ENCODE results near the gene TRAF1.

Gene TRAF1

DNA sequence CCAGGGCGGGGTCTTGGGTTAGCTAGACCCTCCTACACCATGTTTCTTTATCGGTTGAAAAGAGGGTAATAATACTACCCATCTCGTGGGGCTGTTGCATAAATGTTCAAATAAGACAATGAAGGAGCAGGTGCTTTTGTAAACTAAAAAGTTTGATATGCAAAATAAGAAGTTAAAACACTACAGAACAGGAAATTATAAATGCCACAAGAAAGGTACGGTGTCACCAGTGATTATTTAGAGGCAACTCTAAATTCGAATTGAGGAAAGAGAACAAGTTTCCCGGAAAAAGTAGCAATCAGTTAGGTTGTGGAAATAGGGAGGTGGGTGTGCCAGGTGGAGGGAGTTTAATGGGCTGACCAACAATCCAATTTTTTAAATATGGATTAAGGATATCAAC is 47.1 kb downstream of the TRAF1 start:
- DNase-seq (ENCODE audit: low read depth), result no peak
- H3K4me3 ChIP-seq (ENCODE audit: low read depth, low read length), result no peak overlapping the region
- TF ChIP-seq, protein P1, sequence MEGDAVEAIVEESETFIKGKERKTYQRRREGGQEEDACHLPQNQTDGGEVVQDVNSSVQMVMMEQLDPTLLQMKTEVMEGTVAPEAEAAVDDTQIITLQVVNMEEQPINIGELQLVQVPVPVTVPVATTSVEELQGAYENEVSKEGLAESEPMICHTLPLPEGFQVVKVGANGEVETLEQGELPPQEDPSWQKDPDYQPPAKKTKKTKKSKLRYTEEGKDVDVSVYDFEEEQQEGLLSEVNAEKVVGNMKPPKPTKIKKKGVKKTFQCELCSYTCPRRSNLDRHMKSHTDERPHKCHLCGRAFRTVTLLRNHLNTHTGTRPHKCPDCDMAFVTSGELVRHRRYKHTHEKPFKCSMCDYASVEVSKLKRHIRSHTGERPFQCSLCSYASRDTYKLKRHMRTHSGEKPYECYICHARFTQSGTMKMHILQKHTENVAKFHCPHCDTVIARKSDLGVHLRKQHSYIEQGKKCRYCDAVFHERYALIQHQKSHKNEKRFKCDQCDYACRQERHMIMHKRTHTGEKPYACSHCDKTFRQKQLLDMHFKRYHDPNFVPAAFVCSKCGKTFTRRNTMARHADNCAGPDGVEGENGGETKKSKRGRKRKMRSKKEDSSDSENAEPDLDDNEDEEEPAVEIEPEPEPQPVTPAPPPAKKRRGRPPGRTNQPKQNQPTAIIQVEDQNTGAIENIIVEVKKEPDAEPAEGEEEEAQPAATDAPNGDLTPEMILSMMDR (IDR thresholded peaks at IDR 0.05; ENCODE audit: low read depth, low read length), result no peak
- TF ChIP-seq, protein P2, sequence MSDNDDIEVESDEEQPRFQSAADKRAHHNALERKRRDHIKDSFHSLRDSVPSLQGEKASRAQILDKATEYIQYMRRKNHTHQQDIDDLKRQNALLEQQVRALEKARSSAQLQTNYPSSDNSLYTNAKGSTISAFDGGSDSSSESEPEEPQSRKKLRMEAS (IDR thresholded peaks at IDR 0.05; ENCODE audit: low read depth, low read length), result no peak
- no peak for TF ChIP-seq POLR2A (IDR thresholded peaks at IDR 0.05; ENCODE audit: extremely low read depth, insufficient read length)
- TF ChIP-seq MYC (IDR thresholded peaks at IDR 0.05; ENCODE audit: low read depth, low read length), result no peak

DNA sequence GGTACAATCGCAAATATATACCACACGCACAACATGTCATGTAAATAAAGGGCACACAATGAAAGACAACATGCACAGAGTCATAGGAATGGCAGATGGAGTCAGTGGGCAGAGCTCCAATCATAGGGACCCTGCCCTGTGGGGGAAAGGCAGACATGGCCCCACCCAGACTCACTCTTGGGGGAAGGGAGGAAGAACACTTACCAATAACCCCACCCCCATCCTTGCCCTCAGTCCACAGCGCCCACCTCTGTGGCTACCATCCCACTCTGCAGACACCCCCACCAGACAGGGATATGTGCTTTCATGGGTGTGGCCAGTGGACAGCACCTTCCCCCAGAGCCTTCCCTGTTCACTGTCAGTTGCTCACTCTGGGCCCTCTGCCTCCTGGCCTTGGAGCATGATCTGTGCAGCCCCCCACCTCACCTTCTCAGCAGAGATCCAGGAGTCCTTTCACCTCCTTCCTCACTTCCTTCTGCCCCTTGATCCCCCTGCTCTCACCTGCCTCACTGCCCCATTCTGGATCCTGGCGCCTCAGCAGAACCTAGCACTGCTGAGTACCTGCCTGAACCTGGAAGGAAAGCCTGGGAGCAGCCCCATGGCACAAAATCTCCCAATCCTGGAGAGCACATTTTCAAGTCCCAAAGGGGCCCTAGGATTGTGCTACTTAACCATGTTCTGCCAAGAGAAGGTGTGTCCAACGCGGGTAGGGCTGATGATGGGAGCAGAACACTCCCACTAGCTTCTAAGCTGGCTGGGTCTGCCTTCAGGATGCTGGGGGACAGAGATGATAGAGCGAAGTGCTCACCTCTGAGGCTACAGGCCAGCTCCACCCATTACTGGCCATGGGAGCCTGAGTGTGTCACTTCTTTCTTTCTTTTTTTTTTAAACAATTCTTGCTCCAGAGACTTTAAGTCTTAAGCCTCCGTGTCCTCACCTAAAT is 48.1 kb downstream of the TRAF1 start:
- TF ChIP-seq, protein P2 (IDR thresholded peaks at IDR 0.05; ENCODE audit: low read depth, low read length), result no peak
- TF ChIP-seq POLR2A (IDR thresholded peaks at IDR 0.05; ENCODE audit: extremely low read depth, insufficient read length) (no peak), MYC (IDR thresholded peaks at IDR 0.05; ENCODE audit: low read depth, low read length) (no peak)
- TF ChIP-seq, protein P1 (IDR thresholded peaks at IDR 0.05; ENCODE audit: low read depth, low read length), result no peak
- DNase-seq (ENCODE audit: low read depth), result peak; percentile 51
- peak overlapping the region; percentile 91 for H3K4me3 ChIP-seq (ENCODE audit: low read depth, low read length)

DNA sequence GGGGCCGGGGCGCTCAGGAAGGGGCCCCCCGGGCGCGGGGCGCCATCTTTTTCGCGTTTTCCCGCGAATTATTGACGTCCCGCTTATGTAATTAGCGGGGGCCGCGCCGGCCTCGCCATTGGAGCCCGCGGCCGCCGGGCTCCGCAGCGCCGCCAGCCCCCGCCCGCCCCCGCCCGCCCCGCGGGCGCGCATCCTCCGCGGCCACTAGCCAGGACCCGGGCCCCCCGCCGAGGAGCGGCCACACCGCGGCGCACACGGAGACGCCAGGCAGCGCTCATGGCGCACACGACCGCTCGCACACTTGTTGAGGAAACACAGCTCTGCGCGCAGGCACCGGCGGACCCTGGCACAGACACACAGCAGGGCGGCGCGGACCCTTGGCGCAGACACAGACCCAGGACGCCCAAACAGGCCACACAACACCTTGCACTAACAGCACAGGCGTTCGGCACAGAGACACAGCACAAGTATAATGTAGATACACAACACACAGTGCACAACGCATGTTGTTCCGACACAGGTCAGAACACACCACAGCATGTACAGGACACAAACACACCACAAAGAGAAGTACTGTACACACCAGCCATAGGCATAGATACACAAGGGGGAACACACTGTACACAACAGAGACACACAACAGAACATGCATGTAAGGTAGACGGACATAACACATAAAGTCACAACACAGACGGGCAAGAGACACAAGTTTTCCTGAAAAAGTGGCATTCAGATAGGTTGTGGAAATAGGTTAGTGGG is 49.1 kb downstream of the TRAF1 start:
- peak; percentile 89 for DNase-seq (ENCODE audit: low read depth)
- TF ChIP-seq, protein P1 (IDR thresholded peaks at IDR 0.05; ENCODE audit: low read depth, low read length), result no peak
- TF ChIP-seq MYC (IDR thresholded peaks at IDR 0.05; ENCODE audit: low read depth, low read length) (peak; percentile 47; the same call in 1 of the 2 replicates), POLR2A (IDR thresholded peaks at IDR 0.05; ENCODE audit: extremely low read depth, insufficient read length) (peak; percentile 69)
- H3K4me3 ChIP-seq (ENCODE audit: low read depth, low read length), result peak overlapping the region; percentile 91

DNA sequence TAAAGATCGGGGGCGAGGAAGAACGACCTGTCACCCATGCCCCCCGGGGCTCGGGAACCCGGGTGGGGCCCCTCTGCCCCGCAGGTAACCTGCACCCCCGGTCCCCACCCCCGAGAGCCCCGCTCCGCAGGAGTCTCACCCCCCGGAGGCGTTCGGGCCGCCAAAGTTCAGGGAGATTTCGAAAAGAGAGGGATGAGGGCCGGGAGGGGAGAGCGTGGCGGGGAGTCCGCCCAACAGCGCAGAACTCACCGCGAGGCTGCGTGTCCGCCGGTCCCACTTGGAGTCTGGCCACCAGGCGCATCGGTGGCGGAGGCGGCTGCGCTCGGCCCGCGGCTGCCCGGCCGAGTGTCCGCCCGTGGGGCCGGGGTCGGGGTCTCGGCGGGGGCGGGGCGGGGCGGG is 49.8 kb downstream of the TRAF1 start, which contains the start of gene PHF19:
PHF19 (minus strand) TSS at position 347 of the 399 bp plus-strand sequence. CDS start 2,447 bp downstream, outside the sequence.
- H3K4me3 ChIP-seq (ENCODE audit: low read depth, low read length), result peak within 1 kb of the TSS; percentile 91
- DNase-seq (ENCODE audit: low read depth), result no peak
- TF ChIP-seq POLR2A (IDR thresholded peaks at IDR 0.05; ENCODE audit: extremely low read depth, insufficient read length), result no peak
- TF ChIP-seq, protein P2 (IDR thresholded peaks at IDR 0.05; ENCODE audit: low read depth, low read length), result peak; percentile 1; the same call in 1 of the 2 replicates
- TF ChIP-seq, protein P1 (IDR thresholded peaks at IDR 0.05; ENCODE audit: low read depth, low read length), result no peak
- TF ChIP-seq MYC (IDR thresholded peaks at IDR 0.05; ENCODE audit: low read depth, low read length), result no peak

DNA sequence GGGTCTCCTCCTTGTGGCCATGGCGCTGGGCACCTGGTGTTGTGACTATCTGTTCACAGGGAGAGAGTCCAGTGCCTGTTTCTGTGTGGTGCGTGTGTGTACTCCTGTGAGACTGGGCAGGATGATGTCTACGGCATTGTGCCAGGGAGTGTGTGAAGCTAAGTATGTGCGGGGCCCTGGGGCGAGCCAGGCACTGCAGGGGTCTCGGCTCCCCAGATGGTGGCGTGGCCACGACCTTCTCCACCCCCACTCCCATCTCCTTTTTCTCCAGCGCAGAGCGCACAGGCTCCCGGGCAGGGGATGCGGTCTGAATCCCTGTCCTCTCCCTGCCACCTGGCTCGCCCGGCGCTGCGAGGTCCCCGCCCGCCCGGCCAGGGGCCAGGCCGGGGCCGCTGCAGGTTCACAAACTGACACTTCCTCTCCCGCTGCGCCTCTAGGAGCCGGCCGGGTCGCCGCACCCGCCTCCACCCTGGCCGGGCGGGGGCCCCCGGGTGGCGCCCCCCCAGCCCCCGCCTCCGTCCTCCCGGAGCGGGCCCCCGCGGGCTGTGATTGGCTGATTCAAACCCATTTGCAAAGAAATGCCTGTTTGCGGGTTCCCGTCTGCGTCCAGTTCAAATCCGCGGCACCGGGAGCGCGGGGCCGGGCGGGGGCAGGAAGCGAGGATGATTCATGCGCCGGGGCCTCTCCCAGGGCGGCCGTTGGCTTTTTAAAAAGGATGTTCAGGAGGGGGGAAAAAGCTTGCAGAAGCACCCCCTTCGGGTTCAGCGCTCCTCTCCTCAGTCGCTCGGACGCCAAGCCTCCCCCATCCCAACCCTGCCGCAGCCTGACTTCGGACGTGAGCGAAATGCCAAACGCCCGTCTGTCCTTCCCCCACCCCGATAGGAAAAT is 50.4 kb downstream of the TRAF1 start:
- no peak; the same call in none of the 2 replicates for TF ChIP-seq MYC (IDR thresholded peaks at IDR 0.05; ENCODE audit: low read depth, low read length)
- TF ChIP-seq, protein P2 (IDR thresholded peaks at IDR 0.05; ENCODE audit: low read depth, low read length), result peak; percentile 31; the same call in 1 of the 2 replicates
- TF ChIP-seq POLR2A (IDR thresholded peaks at IDR 0.05; ENCODE audit: extremely low read depth, insufficient read length), result no peak
- TF ChIP-seq, protein P1 (IDR thresholded peaks at IDR 0.05; ENCODE audit: low read depth, low read length), result no peak
- peak; percentile 97 for DNase-seq (ENCODE audit: low read depth)
- H3K4me3 ChIP-seq (ENCODE audit: low read depth, low read length), result peak overlapping the region; percentile 89

Measured in NB4 (cell line).